ENCODE results near the gene PTPN3. TPM values are rescaled to one million over a fixed set of nuclear protein-coding genes. Genes with fewer than 3 reads are reported as not detected.
"Not testable (repeated sequence)": the region's sequence is repeated elsewhere in the genome, so short reads cannot be mapped to it uniquely, and the experiment has no call there.

The PTPN3 gene
- polyA plus RNA-seq, 1 donor (not counting 4 experiments of a cell fraction or from before 2014, with no cell fraction given), result 19.9 TPM

DNA sequence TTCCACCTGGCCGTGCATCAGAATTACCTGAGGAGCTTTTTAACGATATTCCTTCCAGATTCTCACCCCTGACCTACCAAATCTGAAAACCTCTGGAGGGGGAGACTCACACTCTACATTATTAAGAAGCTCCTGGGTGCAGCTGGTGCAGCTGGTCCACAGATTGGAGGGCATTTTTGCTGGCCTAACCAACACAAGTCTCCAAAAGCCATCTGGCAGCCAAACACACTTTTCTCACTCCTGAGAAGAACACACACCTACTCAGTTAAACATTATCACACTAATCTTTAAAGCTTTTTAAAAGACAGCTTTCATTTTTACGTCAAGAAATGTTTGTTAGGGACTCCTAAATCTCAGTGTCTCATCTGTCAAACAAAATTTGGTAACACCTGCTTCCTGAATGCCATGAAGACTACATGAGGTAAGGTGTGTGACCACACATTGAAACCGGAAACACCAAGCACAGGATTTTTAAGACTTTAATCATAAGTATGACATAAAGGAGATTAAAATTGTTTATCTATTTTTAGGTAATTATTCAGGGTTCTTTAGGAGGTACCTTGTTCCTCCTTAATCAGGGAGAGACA is 14.2 kb upstream of the PTPN3 start:
- Histone ChIP-seq H2AFZ (ENCODE audit: control insufficient read depth, low read length) (no peak overlapping the region), H3K27ac (ENCODE audit: control insufficient read depth, insufficient read depth, low read length) (no peak overlapping the region), H4K20me1 (ENCODE audit: control insufficient read depth, extremely low read depth, insufficient read depth, low read length) (no peaks in the 10 kb centered on the region), H3K9me3 (ENCODE audit: control insufficient read depth, low read depth, low read length) (no peaks in the 10 kb centered on the region), H3K9ac (ENCODE audit: control insufficient read depth, extremely low read depth, insufficient read depth, low read length) (no peak overlapping the region), H3K36me3 (ENCODE audit: control insufficient read depth in 2 of 2, extremely low read depth in 1 of 2, insufficient read depth in 2 of 2, low read length in 2 of 2) (no peaks in the 10 kb centered on the region), H3K9me1 (ENCODE audit: control insufficient read depth, extremely low read depth, insufficient read depth, low read length) (no peaks in the 10 kb centered on the region), H3K4me2 (ENCODE audit: control insufficient read depth, extremely low read depth, insufficient read depth, low read depth, low read length) (no peak overlapping the region), H3K4me1 (ENCODE audit: control insufficient read depth, extremely low read depth, insufficient read depth, low read length) (no peaks in the 10 kb centered on the region), H3K79me2 (ENCODE audit: control insufficient read depth, insufficient read depth, low read length) (no peaks in the 10 kb centered on the region), H3K4me3 (ENCODE audit: control insufficient read depth in 2 of 3, extremely low read depth in 1 of 3, insufficient read depth in 2 of 3, low read depth in 1 of 3, low read length in 3 of 3) (no peak overlapping the region), H3K27me3 (ENCODE audit: control insufficient read depth, extremely low read depth, insufficient read depth, low read length) (no peaks in the 10 kb centered on the region)
- no peak for DNase-seq (ENCODE audit: low read depth, low spot score)
- no peak for TF ChIP-seq EZH2 (IDR thresholded peaks at IDR 0.05; ENCODE audit: low read length)
- TF ChIP-seq, protein P1, sequence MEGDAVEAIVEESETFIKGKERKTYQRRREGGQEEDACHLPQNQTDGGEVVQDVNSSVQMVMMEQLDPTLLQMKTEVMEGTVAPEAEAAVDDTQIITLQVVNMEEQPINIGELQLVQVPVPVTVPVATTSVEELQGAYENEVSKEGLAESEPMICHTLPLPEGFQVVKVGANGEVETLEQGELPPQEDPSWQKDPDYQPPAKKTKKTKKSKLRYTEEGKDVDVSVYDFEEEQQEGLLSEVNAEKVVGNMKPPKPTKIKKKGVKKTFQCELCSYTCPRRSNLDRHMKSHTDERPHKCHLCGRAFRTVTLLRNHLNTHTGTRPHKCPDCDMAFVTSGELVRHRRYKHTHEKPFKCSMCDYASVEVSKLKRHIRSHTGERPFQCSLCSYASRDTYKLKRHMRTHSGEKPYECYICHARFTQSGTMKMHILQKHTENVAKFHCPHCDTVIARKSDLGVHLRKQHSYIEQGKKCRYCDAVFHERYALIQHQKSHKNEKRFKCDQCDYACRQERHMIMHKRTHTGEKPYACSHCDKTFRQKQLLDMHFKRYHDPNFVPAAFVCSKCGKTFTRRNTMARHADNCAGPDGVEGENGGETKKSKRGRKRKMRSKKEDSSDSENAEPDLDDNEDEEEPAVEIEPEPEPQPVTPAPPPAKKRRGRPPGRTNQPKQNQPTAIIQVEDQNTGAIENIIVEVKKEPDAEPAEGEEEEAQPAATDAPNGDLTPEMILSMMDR (optimal IDR thresholded peaks at IDR 0.05 in 1 of 3, IDR thresholded peaks at IDR 0.05 in 1 of 3, conservative IDR thresholded peaks at IDR 0.05 in 1 of 3; ENCODE audit: extremely low read depth in 1 of 3, insufficient read depth in 2 of 3, low read length in 3 of 3), result no peak
- no peak for FAIRE-seq
- dilution Hi-C loops (cut with MboI; ENCODE audit: extremely low pct_ligation_motif_present, low sequenced_read_pairs), result no loop called here

DNA sequence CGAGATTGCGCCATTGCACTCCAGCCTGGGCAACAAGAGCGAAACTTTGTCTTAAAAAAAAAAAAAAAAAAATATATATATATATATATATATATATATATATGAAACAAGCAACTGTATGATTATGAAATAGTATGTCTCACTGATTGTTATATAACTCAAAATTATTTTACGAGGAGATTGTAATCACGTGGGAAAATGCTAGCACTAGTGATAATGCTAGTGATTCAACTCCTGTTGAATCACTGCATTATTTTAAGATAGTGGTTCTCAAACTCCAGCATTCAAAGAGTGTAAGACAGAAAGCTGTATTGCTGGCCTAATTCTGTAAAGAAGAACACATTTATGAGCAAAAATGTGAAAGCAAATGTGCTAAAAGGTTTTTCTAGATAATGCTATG is 12.4 kb upstream of the PTPN3 start:
- no peak for FAIRE-seq
- Histone ChIP-seq H3K27me3 (ENCODE audit: control insufficient read depth, extremely low read depth, insufficient read depth, low read length) (no peaks in the 10 kb centered on the region), H3K4me3 (ENCODE audit: control insufficient read depth in 2 of 3, extremely low read depth in 1 of 3, insufficient read depth in 2 of 3, low read depth in 1 of 3, low read length in 3 of 3) (no peak overlapping the region), H3K9ac (ENCODE audit: control insufficient read depth, extremely low read depth, insufficient read depth, low read length) (no peak overlapping the region), H2AFZ (ENCODE audit: control insufficient read depth, low read length) (no peak overlapping the region), H3K27ac (ENCODE audit: control insufficient read depth, insufficient read depth, low read length) (no peak overlapping the region), H4K20me1 (ENCODE audit: control insufficient read depth, extremely low read depth, insufficient read depth, low read length) (no peaks in the 10 kb centered on the region), H3K9me3 (ENCODE audit: control insufficient read depth, low read depth, low read length) (no peaks in the 10 kb centered on the region), H3K4me1 (ENCODE audit: control insufficient read depth, extremely low read depth, insufficient read depth, low read length) (no peaks in the 10 kb centered on the region), H3K4me2 (ENCODE audit: control insufficient read depth, extremely low read depth, insufficient read depth, low read depth, low read length) (no peak overlapping the region), H3K36me3 (ENCODE audit: control insufficient read depth in 2 of 2, extremely low read depth in 1 of 2, insufficient read depth in 2 of 2, low read length in 2 of 2) (no peaks in the 10 kb centered on the region), H3K79me2 (ENCODE audit: control insufficient read depth, insufficient read depth, low read length) (no peaks in the 10 kb centered on the region), H3K9me1 (ENCODE audit: control insufficient read depth, extremely low read depth, insufficient read depth, low read length) (no peaks in the 10 kb centered on the region)
- no peak for DNase-seq (ENCODE audit: low read depth, low spot score)
- no peak for TF ChIP-seq EZH2 (IDR thresholded peaks at IDR 0.05; ENCODE audit: low read length)
- TF ChIP-seq, protein P1 (optimal IDR thresholded peaks at IDR 0.05 in 1 of 3, IDR thresholded peaks at IDR 0.05 in 1 of 3, conservative IDR thresholded peaks at IDR 0.05 in 1 of 3; ENCODE audit: extremely low read depth in 1 of 3, insufficient read depth in 2 of 3, low read length in 3 of 3), result no peak
- dilution Hi-C loops (cut with MboI; ENCODE audit: extremely low pct_ligation_motif_present, low sequenced_read_pairs), result no loop called here

DNA sequence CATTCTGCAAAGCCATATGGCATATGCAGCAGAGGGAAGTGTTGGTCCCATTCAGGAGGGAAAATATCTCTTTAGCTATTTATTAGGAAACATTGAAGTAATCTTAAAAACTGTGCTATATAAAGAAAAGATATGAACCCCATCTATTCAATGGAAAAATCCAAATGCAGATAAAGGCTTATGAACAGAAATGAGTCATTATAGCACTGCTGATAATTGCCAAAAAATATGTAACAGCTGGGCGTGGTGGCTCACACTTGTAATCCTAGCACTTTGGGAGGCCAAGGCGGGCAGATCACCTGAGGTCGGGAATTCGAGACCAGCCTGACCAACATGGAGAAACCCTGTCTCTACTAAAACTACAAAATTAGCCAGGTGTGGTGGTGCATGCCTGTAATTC is 11.9 kb upstream of the PTPN3 start:
- H4K20me1 ChIP-seq (ENCODE audit: control insufficient read depth, extremely low read depth, insufficient read depth, low read length); H3K79me2 ChIP-seq (ENCODE audit: control insufficient read depth, insufficient read depth, low read length); dilution Hi-C loops (cut with MboI; ENCODE audit: extremely low pct_ligation_motif_present, low sequenced_read_pairs); H3K9me3 ChIP-seq (ENCODE audit: control insufficient read depth, low read depth, low read length); DNase-seq (ENCODE audit: low read depth, low spot score); H3K27me3 ChIP-seq (ENCODE audit: control insufficient read depth, extremely low read depth, insufficient read depth, low read length); H3K9ac ChIP-seq (ENCODE audit: control insufficient read depth, extremely low read depth, insufficient read depth, low read length); H3K9me1 ChIP-seq (ENCODE audit: control insufficient read depth, extremely low read depth, insufficient read depth, low read length); H2AFZ ChIP-seq (ENCODE audit: control insufficient read depth, low read length); H3K4me3 ChIP-seq (ENCODE audit: control insufficient read depth in 2 of 3, extremely low read depth in 1 of 3, insufficient read depth in 2 of 3, low read depth in 1 of 3, low read length in 3 of 3); H3K4me2 ChIP-seq (ENCODE audit: control insufficient read depth, extremely low read depth, insufficient read depth, low read depth, low read length); H3K4me1 ChIP-seq (ENCODE audit: control insufficient read depth, extremely low read depth, insufficient read depth, low read length); H3K27ac ChIP-seq (ENCODE audit: control insufficient read depth, insufficient read depth, low read length); H3K36me3 ChIP-seq (ENCODE audit: control insufficient read depth in 2 of 2, extremely low read depth in 1 of 2, insufficient read depth in 2 of 2, low read length in 2 of 2); FAIRE-seq: not testable (repeated sequence)
